GM08714 (cell line): ENCODE results near the gene NUP133.

Experiments
- H3K4me3 ChIP-seq: fragments of 200-500 bp; sonication (Bioruptor generic); 2 replicates; pipeline ENCODE4 v1.5.1; 2014; ENCODE audit warnings: mild to moderate bottlenecking, low read length, inconsistent platforms
- ZNF274 ChIP-seq: IDR thresholded peaks from 2 replicates; pipeline ENCODE4 v1.6.1; 2012; ENCODE audit warnings: mild to moderate bottlenecking, low read depth, low read length

NUP133 gene

GRCh38 chr1:229507951-229508822, at the start of gene NUP133:
Gene NUP133 (minus strand): TSS chr1:229508341. CDS start chr1:229508249, 92 bp downstream.
- peak within 1 kb of the TSS; percentile 85 for H3K4me3 ChIP-seq
- TF ChIP-seq ZNF274 = no peak

GRCh38 chr1:229557200-229557850, 49.2 kb upstream of the NUP133 start:
- TF ChIP-seq ZNF274 = no peak
- H3K4me3 ChIP-seq = peak overlapping the region; percentile 89

- TF ChIP-seq ZNF274 = no peak
- no peak overlapping the region for H3K4me3 ChIP-seq
Observed at GRCh38 chr1:229554886-229555621, 46.9 kb upstream of the NUP133 start.

- H3K4me3 ChIP-seq = no peak overlapping the region
- TF ChIP-seq ZNF274 = no peak
Observed at GRCh38 chr1:229553621-229554130, 45.5 kb upstream of the NUP133 start.

- no peak overlapping the region for H3K4me3 ChIP-seq
- no peak for TF ChIP-seq ZNF274
Observed at GRCh38 chr1:229552732-229553131, 44.6 kb upstream of the NUP133 start.

- TF ChIP-seq ZNF274 = no peak
Observed at GRCh38 chr1:229550812-229551567, 42.8 kb upstream of the NUP133 start.

GRCh38 chr1:229547542-229547941, 39.4 kb upstream of the NUP133 start:
- no peak overlapping the region for H3K4me3 ChIP-seq
- no peak for TF ChIP-seq ZNF274

More at GRCh38 chr1:229550812-229551567, 42.8 kb upstream of the NUP133 start:
- H3K4me3 ChIP-seq = no peak overlapping the region

GRCh38 chr1:229544587-229544986, 36.4 kb upstream of the NUP133 start:
- no peak overlapping the region for H3K4me3 ChIP-seq
- no peak for TF ChIP-seq ZNF274

- H3K4me3 ChIP-seq = no peak overlapping the region
- no peak for TF ChIP-seq ZNF274
Observed at GRCh38 chr1:229539863-229540506, 31.8 kb upstream of the NUP133 start.

- no peak overlapping the region for H3K4me3 ChIP-seq
- no peak for TF ChIP-seq ZNF274
Observed at GRCh38 chr1:229538945-229539344, 30.8 kb upstream of the NUP133 start.

- H3K4me3 ChIP-seq = no peak overlapping the region
- no peak for TF ChIP-seq ZNF274
Observed at GRCh38 chr1:229537894-229538293, 29.8 kb upstream of the NUP133 start.

GRCh38 chr1:229536982-229537381, 28.8 kb upstream of the NUP133 start:
- no peak overlapping the region for H3K4me3 ChIP-seq
- no peak for TF ChIP-seq ZNF274

GRCh38 chr1:229535230-229535629, 27.1 kb upstream of the NUP133 start:
- no peak for TF ChIP-seq ZNF274
- H3K4me3 ChIP-seq = no peak overlapping the region
